OCI-LY1 (cell line): Measurements from ENCODE around the gene DNAJB6.

Experiments used
- H2AFZ ChIP-seq: fragments of 200-600 bp; sonication (generic), shearing (Covaris generic); 2 replicates; pipeline ENCODE4 v1.6.0; 2014; ENCODE audit warnings: antibody characterized with exemption, mild to moderate bottlenecking, low read length
- H3F3A ChIP-seq: fragments of 200-600 bp; sonication (generic), shearing (Covaris generic); 2 replicates; pipeline ENCODE4 v1.6.0; 2014; ENCODE audit warnings: mild to moderate bottlenecking, antibody characterized with exemption, low read length, moderate library complexity; ENCODE audit not compliant: insufficient read depth
- H3K27ac ChIP-seq: fragments of 200-600 bp; sonication (generic); 2 replicates; pipeline ENCODE4 v1.5.1; 2014; ENCODE audit warnings: low read length, mixed run types, mild to moderate bottlenecking, low read depth; ENCODE audit not compliant: poor library complexity, severe bottlenecking
- H3K27me3 ChIP-seq: fragments of 200-600 bp; sonication (generic); 2 replicates; pipeline ENCODE4 v1.6.0; 2014; ENCODE audit warnings: antibody characterized with exemption, mild to moderate bottlenecking, low read length, moderate library complexity; ENCODE audit not compliant: insufficient read depth
- H3K36me3 ChIP-seq: fragments of 200-600 bp; sonication (generic); 2 replicates; pipeline ENCODE4 v1.6.1; 2014; ENCODE audit warnings: mild to moderate bottlenecking, antibody characterized with exemption, low read length, moderate library complexity, mixed read lengths; ENCODE audit not compliant: insufficient read depth
- H3K4me1 ChIP-seq: fragments of 200-600 bp; sonication (generic); 2 replicates; pipeline ENCODE4 v1.5.1; 2014; ENCODE audit warnings: mild to moderate bottlenecking, low read length, moderate library complexity; ENCODE audit not compliant: insufficient read depth, severe bottlenecking
- H3K4me2 ChIP-seq: fragments of 200-600 bp; sonication (generic), shearing (Covaris generic); 2 replicates; pipeline ENCODE4 v1.6.1; 2014; ENCODE audit warnings: low read length
- H3K4me3 ChIP-seq: fragments of 200-600 bp; sonication (generic); 2 replicates; pipeline ENCODE4 v1.5.1; 2014; ENCODE audit warnings: low read length, low read depth, mild to moderate bottlenecking, mixed read lengths; ENCODE audit not compliant: poor library complexity, severe bottlenecking
- H3K79me2 ChIP-seq: fragments of 200-600 bp; shearing (Covaris generic); 2 replicates; pipeline ENCODE4 v1.6.1; 2016; ENCODE audit warnings: mixed run types, low read length, mixed read lengths; ENCODE audit not compliant: insufficient read depth
- H3K9ac ChIP-seq: fragments of 200-600 bp; sonication (generic), shearing (Covaris generic); 2 replicates; pipeline ENCODE4 v1.6.1; 2014; ENCODE audit warnings: mild to moderate bottlenecking, low read length, mixed read lengths
- H3K9me2 ChIP-seq: fragments of 200-600 bp; sonication (generic), shearing (Covaris generic); 2 replicates; pipeline ENCODE4 v1.6.1; 2014; ENCODE audit warnings: low read depth, mild to moderate bottlenecking, low read length, mixed read lengths
- H3K9me3 ChIP-seq: fragments of 200-600 bp; shearing (Covaris generic); 2 replicates; pipeline ENCODE4 v1.6.1; 2014; ENCODE audit warnings: low read length, mixed read lengths
- H4K20me1 ChIP-seq: fragments of 200-600 bp; sonication (generic), shearing (Covaris generic); 2 replicates; pipeline ENCODE4 v1.6.0; 2016; ENCODE audit warnings: mild to moderate bottlenecking, low read length; ENCODE audit not compliant: insufficient read depth
- EZH2 ChIP-seq: fragments of 200-600 bp; sonication (generic), shearing (Covaris generic); IDR thresholded peaks from 2 replicates; pipeline ENCODE4 v1.8.0; 2017; ENCODE audit warnings: borderline replicate concordance, mixed run types, mild to moderate bottlenecking, antibody characterized with exemption, low read length, moderate library complexity, mixed read lengths
- TF ChIP-seq, protein P1 (sequence below): fragments of 200-600 bp; sonication (generic), shearing (Covaris generic); IDR thresholded peaks from 2 replicates; pipeline ENCODE4 v1.5.1; 2017; ENCODE audit warnings: mild to moderate bottlenecking, antibody characterized with exemption, low read length, moderate library complexity, mixed read lengths

Gene DNAJB6

DNA sequence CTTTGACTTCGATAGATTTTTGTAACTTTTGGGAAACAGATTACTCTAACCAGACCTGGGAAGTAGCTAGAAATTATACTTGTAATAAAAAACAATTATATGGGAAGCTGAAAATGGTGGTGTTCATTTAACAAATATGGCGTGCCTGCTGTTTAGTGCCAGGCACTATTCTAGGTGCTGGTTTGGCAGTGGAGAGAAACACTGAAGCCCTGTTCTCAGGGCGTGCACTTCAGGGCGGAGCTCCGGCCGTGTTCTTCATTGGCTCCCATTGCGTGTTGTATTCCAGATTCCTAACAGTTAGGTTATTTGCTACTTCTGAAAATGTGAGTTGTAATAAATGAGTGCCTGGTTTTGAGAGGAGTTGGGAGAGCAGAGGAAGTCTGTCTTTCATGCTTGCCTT, 38.6 kb downstream of the DNAJB6 start:
- Histone ChIP-seq H3K9ac (no peak overlapping the region), H4K20me1 (peaks cover 5% of the 10 kb centered on the region; the same call in 1 of the 2 replicates), H3F3A (no peaks in the 10 kb centered on the region), H2AFZ (no peak overlapping the region), H3K36me3 (peaks cover 96% of the 10 kb centered on the region), H3K9me2 (no peaks in the 10 kb centered on the region), H3K9me3 (no peaks in the 10 kb centered on the region), H3K4me1 (no peaks in the 10 kb centered on the region), H3K4me3 (no peak overlapping the region), H3K27me3 (no peaks in the 10 kb centered on the region), H3K4me2 (no peak overlapping the region), H3K79me2 (peaks cover 68% of the 10 kb centered on the region), H3K27ac (no peak overlapping the region)
- TF ChIP-seq, protein P1, sequence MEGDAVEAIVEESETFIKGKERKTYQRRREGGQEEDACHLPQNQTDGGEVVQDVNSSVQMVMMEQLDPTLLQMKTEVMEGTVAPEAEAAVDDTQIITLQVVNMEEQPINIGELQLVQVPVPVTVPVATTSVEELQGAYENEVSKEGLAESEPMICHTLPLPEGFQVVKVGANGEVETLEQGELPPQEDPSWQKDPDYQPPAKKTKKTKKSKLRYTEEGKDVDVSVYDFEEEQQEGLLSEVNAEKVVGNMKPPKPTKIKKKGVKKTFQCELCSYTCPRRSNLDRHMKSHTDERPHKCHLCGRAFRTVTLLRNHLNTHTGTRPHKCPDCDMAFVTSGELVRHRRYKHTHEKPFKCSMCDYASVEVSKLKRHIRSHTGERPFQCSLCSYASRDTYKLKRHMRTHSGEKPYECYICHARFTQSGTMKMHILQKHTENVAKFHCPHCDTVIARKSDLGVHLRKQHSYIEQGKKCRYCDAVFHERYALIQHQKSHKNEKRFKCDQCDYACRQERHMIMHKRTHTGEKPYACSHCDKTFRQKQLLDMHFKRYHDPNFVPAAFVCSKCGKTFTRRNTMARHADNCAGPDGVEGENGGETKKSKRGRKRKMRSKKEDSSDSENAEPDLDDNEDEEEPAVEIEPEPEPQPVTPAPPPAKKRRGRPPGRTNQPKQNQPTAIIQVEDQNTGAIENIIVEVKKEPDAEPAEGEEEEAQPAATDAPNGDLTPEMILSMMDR, result no peak

DNA sequence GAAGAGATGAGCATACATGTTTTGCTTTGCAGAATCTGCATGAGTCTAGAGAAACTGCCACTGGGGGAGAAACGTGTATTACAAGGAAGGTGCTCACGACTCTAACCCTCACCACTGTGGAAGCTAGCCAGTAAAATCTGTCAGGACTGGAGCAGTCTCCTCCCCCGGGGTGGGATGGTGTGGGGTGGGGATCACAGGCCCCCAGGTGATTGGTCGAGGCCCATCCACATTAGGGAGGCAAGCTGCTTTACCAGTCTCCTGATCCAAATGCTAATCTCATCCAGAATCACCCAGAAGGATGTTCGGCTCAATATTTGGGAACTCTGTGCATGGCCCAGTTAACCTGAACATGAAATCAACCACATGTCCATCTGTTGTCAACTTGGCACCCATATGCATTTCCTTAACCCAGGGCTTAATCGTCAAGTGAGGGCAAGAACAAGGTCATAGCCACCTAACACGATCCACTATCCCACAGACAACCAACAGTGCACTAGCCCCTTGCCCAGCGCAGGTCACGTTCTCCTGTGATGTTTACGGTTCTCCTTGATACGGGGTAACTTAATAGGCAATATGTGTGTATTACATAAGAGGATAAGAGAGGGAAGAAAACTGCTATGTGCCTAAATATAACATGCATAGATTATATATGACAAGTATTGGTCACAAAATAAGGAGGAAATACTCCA, 40.8 kb downstream of the DNAJB6 start:
- TF ChIP-seq, protein P1, result no peak
- no peak for TF ChIP-seq EZH2
- no peak overlapping the region for H3K27ac ChIP-seq
- no peak overlapping the region for H3K9ac ChIP-seq
- H2AFZ ChIP-seq, result no peak overlapping the region
- no peak overlapping the region for H3K4me2 ChIP-seq
- H3K79me2 ChIP-seq, result peaks cover 71% of the 10 kb centered on the region
- peaks cover 5% of the 10 kb centered on the region; the same call in 1 of the 2 replicates for H4K20me1 ChIP-seq
- peaks cover 96% of the 10 kb centered on the region for H3K36me3 ChIP-seq
- H3K9me3 ChIP-seq, result no peaks in the 10 kb centered on the region
- peaks cover 3% of the 10 kb centered on the region; the same call in 1 of the 2 replicates for H3F3A ChIP-seq
- no peaks in the 10 kb centered on the region for H3K4me1 ChIP-seq
- no peaks in the 10 kb centered on the region for H3K27me3 ChIP-seq
- H3K4me3 ChIP-seq, result no peak overlapping the region
- no peaks in the 10 kb centered on the region for H3K9me2 ChIP-seq

DNA sequence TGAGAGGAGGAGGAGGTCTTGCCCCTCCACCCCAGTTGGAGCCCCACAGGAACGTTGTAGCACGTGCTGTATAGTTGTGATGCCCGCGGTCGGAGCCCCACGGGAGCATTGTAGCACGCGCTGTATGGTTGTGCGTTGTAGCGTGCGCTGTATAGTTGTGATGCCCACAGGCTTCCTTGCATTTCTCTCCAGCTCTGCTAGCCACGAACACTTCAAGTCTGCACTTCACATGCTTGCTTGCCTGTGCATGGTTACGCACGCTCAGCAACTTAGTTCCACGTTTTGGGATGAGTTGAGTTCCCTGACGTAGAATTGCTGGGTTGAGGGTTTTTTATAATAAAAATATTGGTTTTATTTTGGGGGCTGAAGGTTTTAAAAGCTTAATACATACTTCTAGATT, 41.6 kb downstream of the DNAJB6 start:
- no peak overlapping the region for H3K4me3 ChIP-seq
- H3K9me2 ChIP-seq, result no peaks in the 10 kb centered on the region
- H2AFZ ChIP-seq, result no peak overlapping the region
- H3K4me2 ChIP-seq, result no peak overlapping the region
- no peaks in the 10 kb centered on the region for H3K27me3 ChIP-seq
- no peak overlapping the region for H3K27ac ChIP-seq
- TF ChIP-seq, protein P1, result no peak
- no peak for TF ChIP-seq EZH2
- H3K9me3 ChIP-seq, result no peaks in the 10 kb centered on the region
- H3K9ac ChIP-seq, result no peak overlapping the region
- no peaks in the 10 kb centered on the region for H3K4me1 ChIP-seq
- H3K36me3 ChIP-seq, result peaks cover 96% of the 10 kb centered on the region
- H3K79me2 ChIP-seq, result peaks cover 65% of the 10 kb centered on the region
- H4K20me1 ChIP-seq, result peaks cover 5% of the 10 kb centered on the region; the same call in 1 of the 2 replicates
- peaks cover 7% of the 10 kb centered on the region; the same call in 1 of the 2 replicates for H3F3A ChIP-seq
